GM23338 (cell line): ENCODE measurements around the gene PSMD8. TPM values are rescaled to one million over a fixed set of nuclear protein-coding genes. Genes with fewer than 3 reads are reported as not detected.

Experiments
- ATAC-seq: fragments of 200-7000 bp; cut with Tn5 transposase; 3 replicates; pipeline ENCODE4 v1.9.1; 2020
- DNase-seq: peaks from one replicate; pipeline ENCODE4 v3.0.0-alpha.2; 2015; ENCODE audit warnings: low spot score
- H2AFZ ChIP-seq: fragments of 200-600 bp; sonication (generic); 2 replicates; pipeline ENCODE4 v1.8.0; 2016; ENCODE audit warnings: antibody characterized with exemption, mild to moderate bottlenecking, moderate library complexity
- H3F3A ChIP-seq: fragments of 200-600 bp; sonication (generic); replicated peaks from 2 replicates; pipeline ENCODE4 v1.8.0; 2017; ENCODE audit warnings: antibody characterized with exemption, mixed run types, low read depth
- H3K27ac ChIP-seq: fragments of 200-600 bp; sonication (generic); 2 replicates; pipeline ENCODE4 v1.6.1; 2016; ENCODE audit warnings: low read depth
- H3K27me3 ChIP-seq: fragments of 200-600 bp; sonication (generic); 2 replicates; pipeline ENCODE4 v1.8.0; 2016; ENCODE audit warnings: mild to moderate bottlenecking, mixed run types, moderate library complexity; ENCODE audit not compliant: insufficient read depth
- H3K36me3 ChIP-seq: fragments of 200-600 bp; sonication (generic); 2 replicates; pipeline ENCODE4 v1.8.0; 2016; ENCODE audit warnings: mild to moderate bottlenecking; ENCODE audit not compliant: insufficient read depth
- H3K4me1 ChIP-seq: fragments of 200-600 bp; sonication (generic); 2 replicates; pipeline ENCODE4 v1.8.0; 2016; ENCODE audit warnings: mild to moderate bottlenecking, moderate library complexity; ENCODE audit not compliant: insufficient read depth
- H3K4me2 ChIP-seq: fragments of 200-600 bp; sonication (generic); 2 replicates; pipeline ENCODE4 v1.7.1; 2017; ENCODE audit warnings: mixed run types
- H3K4me3 ChIP-seq: fragments of 200-600 bp; sonication (generic); 2 replicates; pipeline ENCODE4 v1.6.1; 2016; ENCODE audit warnings: mixed run types
- H3K79me2 ChIP-seq: fragments of 200-600 bp; sonication (generic); replicated peaks from 2 replicates; pipeline ENCODE4 v1.8.0; 2017; ENCODE audit warnings: mild to moderate bottlenecking; ENCODE audit not compliant: insufficient read depth
- H3K9me2 ChIP-seq: fragments of 200-600 bp; sonication (generic); 2 replicates; pipeline ENCODE4 v1.8.0; 2017; ENCODE audit not compliant: insufficient read depth
- H4K20me1 ChIP-seq: fragments of 200-600 bp; sonication (generic); replicated peaks from 2 replicates; pipeline ENCODE4 v1.8.0; 2017; ENCODE audit warnings: mild to moderate bottlenecking; ENCODE audit not compliant: insufficient read depth
- H3K27ac Mint-ChIP-seq: 2 replicates; pipeline ENCODE4 v1.8.0; 2020; ENCODE audit warnings: inconsistent platforms, mild to moderate bottlenecking, moderate library complexity, mixed read lengths
- H3K27me3 Mint-ChIP-seq: 3 replicates; pipeline ENCODE4 v1.8.0; 2022; ENCODE audit warnings: low read depth, mild to moderate bottlenecking, moderate library complexity, mixed read lengths, inconsistent platforms; ENCODE audit not compliant: insufficient read depth, poor library complexity
- H3K36me3 Mint-ChIP-seq: 3 replicates; pipeline ENCODE4 v1.8.0; 2021; ENCODE audit warnings: low read depth, mild to moderate bottlenecking, inconsistent platforms, moderate library complexity, mixed read lengths
- H3K4me1 Mint-ChIP-seq: 3 replicates; pipeline ENCODE4 v1.8.0; 2020; ENCODE audit warnings: mild to moderate bottlenecking, inconsistent platforms, mixed read lengths
- H3K4me3 Mint-ChIP-seq: 3 replicates; pipeline ENCODE4 v1.8.0; 2021; ENCODE audit warnings: moderate library complexity, mild to moderate bottlenecking, inconsistent platforms, mixed read lengths
- H3K9me3 Mint-ChIP-seq: 3 replicates; pipeline ENCODE4 v1.8.0; 2020; ENCODE audit warnings: moderate library complexity, mild to moderate bottlenecking, inconsistent platforms, mixed read lengths
- CTCF ChIP-seq, 2 experiments: fragments of 200-600 bp in 1 of 2; sonication (generic) in 1 of 2; conservative IDR thresholded peaks; 2 replicates each; pipeline versions ENCODE4 v1.5.1 to v1.6.1; 2016 to 2017; ENCODE audit warnings: antibody characterized with exemption in 2 of 2, low read depth in 2 of 2, mild to moderate bottlenecking in 2 of 2, moderate library complexity in 1 of 2
- EZH2 ChIP-seq: fragments of 200-600 bp; sonication (generic); IDR thresholded peaks from one replicate; pipeline ENCODE4 v1.8.0; 2017; ENCODE audit warnings: antibody characterized with exemption, mild to moderate bottlenecking, low read depth; ENCODE audit not compliant: unreplicated experiment
- JUNB ChIP-seq: IDR thresholded peaks from one replicate; pipeline ENCODE4 v1.6.1; 2016; ENCODE audit warnings: antibody characterized with exemption; ENCODE audit not compliant: unreplicated experiment
- POLR2AphosphoS5 ChIP-seq: IDR thresholded peaks from 2 replicates; pipeline ENCODE4 v1.6.1; 2016; ENCODE audit warnings: antibody characterized with exemption, low read depth
- REST ChIP-seq: IDR thresholded peaks from one replicate; pipeline ENCODE4 v1.6.1; 2018; ENCODE audit warnings: antibody characterized with exemption; ENCODE audit not compliant: unreplicated experiment
- STAT1 ChIP-seq: IDR thresholded peaks from one replicate; pipeline ENCODE4 v1.6.1; 2016; ENCODE audit warnings: antibody characterized with exemption; ENCODE audit not compliant: unreplicated experiment
- ZNF114 ChIP-seq: fragments of 250-450 bp; sonication (Bioruptor Pico); IDR thresholded peaks from 2 replicates; pipeline ENCODE4 v1.5.0; 2020; ENCODE audit warnings: mild to moderate bottlenecking, moderate library complexity
- ZNF331 ChIP-seq: fragments of 250-450 bp; sonication (Bioruptor Pico); IDR thresholded peaks from 2 replicates; pipeline ENCODE4 v1.5.0; 2020; ENCODE audit warnings: low read depth, mild to moderate bottlenecking, moderate library complexity
- polyA plus RNA-seq: library from polyadenylated mRNA; unstranded; fragments of >200 nt; fragmentation: Nextera tagmentation; extraction: Ambion mirVana; gene quantifications from 2 replicates; pipeline ENCODE4 v1.2.1, GENCODE V29; 2016
- total RNA-seq: library from RNA; depleted of rRNA; stranded (reverse); fragments of >200 nt; shearing (Covaris generic); gene quantifications from 2 replicates; pipeline ENCODE4 v1.2.3, GENCODE V29; 2014
- TF ChIP-seq, protein P1 (sequence below): fragments of 250-450 bp; sonication (Bioruptor Pico); IDR thresholded peaks from 2 replicates; pipeline ENCODE4 v1.5.0; 2020; ENCODE audit warnings: mild to moderate bottlenecking, moderate library complexity
- TF ChIP-seq, protein P2 (sequence below): IDR thresholded peaks from 2 replicates; pipeline ENCODE4 v1.6.1; 2016; ENCODE audit warnings: antibody characterized with exemption

The PSMD8 gene
- total and polyA plus RNA-seq, 2 experiments from 2014 or later = 129 to 241 TPM

- TF ChIP-seq REST = no peak
These were observed 43.5 kb downstream of the PSMD8 start (continued) for GRCh38 chr19:38417544-38418506.

DNA sequence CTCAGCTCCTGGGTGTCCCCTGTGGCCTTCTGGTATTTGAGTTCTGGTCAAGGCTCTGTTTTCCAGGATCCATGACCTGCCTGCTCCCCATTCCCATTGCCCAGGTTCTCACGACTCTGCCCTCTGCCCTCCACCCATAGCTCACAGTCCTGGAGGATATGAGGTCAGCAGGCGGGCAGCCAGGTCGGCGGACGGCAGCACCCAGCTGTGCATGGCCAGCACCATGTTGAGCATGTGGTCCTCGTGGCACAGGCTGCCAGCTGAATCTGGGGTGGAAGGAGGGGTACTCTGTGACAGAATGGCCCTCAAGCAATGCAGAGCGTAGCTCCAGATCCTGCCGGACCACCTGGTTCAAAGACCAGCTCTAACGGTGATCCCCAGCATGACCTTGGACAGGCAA, 46.6 kb downstream of the PSMD8 start:
- no peak overlapping the region for H3K27ac ChIP-seq
- no peak for ATAC-seq
- 0 out of 2 replicates have a peak, but pooled peaks cover 22% of the 10 kb centered on the region for H3F3A ChIP-seq
- TF ChIP-seq ZNF331 (CRISPR knock-in tag) (no peak), JUNB (no peak), ZNF114 (CRISPR knock-in tag) (no peak), CTCF (conservative IDR thresholded peaks at IDR 0.05; ENCODE audit: low read depth in 2 of 2) (no peak), EZH2 (no peak), STAT1 (no peak), POLR2AphosphoS5 (no peak)
- TF ChIP-seq, protein P1, sequence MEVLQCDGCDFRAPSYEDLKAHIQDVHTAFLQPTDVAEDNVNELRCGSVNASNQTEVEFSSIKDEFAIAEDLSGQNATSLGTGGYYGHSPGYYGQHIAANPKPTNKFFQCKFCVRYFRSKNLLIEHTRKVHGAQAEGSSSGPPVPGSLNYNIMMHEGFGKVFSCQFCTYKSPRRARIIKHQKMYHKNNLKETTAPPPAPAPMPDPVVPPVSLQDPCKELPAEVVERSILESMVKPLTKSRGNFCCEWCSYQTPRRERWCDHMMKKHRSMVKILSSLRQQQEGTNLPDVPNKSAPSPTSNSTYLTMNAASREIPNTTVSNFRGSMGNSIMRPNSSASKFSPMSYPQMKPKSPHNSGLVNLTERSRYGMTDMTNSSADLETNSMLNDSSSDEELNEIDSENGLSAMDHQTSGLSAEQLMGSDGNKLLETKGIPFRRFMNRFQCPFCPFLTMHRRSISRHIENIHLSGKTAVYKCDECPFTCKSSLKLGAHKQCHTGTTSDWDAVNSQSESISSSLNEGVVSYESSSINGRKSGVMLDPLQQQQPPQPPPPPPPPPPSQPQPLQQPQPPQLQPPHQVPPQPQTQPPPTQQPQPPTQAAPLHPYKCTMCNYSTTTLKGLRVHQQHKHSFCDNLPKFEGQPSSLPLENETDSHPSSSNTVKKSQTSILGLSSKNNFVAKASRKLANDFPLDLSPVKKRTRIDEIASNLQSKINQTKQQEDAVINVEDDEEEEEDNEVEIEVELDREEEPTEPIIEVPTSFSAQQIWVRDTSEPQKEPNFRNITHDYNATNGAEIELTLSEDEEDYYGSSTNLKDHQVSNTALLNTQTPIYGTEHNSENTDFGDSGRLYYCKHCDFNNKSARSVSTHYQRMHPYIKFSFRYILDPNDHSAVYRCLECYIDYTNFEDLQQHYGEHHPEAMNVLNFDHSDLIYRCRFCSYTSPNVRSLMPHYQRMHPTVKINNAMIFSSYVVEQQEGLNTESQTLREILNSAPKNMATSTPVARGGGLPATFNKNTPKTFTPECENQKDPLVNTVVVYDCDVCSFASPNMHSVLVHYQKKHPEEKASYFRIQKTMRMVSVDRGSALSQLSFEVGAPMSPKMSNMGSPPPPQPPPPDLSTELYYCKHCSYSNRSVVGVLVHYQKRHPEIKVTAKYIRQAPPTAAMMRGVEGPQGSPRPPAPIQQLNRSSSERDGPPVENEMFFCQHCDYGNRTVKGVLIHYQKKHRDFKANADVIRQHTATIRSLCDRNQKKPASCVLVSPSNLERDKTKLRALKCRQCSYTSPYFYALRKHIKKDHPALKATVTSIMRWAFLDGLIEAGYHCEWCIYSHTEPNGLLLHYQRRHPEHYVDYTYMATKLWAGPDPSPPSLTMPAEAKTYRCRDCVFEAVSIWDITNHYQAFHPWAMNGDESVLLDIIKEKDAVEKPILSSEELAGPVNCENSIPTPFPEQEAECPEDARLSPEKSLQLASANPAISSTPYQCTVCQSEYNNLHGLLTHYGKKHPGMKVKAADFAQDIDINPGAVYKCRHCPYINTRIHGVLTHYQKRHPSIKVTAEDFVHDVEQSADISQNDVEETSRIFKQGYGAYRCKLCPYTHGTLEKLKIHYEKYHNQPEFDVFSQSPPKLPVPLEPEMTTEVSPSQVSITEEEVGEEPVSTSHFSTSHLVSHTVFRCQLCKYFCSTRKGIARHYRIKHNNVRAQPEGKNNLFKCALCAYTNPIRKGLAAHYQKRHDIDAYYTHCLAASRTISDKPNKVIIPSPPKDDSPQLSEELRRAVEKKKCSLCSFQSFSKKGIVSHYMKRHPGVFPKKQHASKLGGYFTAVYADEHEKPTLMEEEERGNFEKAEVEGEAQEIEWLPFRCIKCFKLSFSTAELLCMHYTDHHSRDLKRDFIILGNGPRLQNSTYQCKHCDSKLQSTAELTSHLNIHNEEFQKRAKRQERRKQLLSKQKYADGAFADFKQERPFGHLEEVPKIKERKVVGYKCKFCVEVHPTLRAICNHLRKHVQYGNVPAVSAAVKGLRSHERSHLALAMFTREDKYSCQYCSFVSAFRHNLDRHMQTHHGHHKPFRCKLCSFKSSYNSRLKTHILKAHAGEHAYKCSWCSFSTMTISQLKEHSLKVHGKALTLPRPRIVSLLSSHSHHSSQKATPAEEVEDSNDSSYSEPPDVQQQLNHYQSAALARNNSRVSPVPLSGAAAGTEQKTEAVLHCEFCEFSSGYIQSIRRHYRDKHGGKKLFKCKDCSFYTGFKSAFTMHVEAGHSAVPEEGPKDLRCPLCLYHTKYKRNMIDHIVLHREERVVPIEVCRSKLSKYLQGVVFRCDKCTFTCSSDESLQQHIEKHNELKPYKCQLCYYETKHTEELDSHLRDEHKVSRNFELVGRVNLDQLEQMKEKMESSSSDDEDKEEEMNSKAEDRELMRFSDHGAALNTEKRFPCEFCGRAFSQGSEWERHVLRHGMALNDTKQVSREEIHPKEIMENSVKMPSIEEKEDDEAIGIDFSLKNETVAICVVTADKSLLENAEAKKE (CRISPR knock-in tag) = no peak
- TF ChIP-seq, protein P2, sequence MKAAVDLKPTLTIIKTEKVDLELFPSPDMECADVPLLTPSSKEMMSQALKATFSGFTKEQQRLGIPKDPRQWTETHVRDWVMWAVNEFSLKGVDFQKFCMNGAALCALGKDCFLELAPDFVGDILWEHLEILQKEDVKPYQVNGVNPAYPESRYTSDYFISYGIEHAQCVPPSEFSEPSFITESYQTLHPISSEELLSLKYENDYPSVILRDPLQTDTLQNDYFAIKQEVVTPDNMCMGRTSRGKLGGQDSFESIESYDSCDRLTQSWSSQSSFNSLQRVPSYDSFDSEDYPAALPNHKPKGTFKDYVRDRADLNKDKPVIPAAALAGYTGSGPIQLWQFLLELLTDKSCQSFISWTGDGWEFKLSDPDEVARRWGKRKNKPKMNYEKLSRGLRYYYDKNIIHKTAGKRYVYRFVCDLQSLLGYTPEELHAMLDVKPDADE = no peak

More for the DNA sequence above, 46.6 kb downstream of the PSMD8 start:
- Mint-ChIP-seq H3K9me3 (no peaks in the 10 kb centered on the region), H3K27ac (no peak overlapping the region), H3K27me3 (peaks cover 29% of the 10 kb centered on the region), H3K4me3 (no peak overlapping the region), H3K36me3 (no peaks in the 10 kb centered on the region; the same call in 2 of the 3 replicates), H3K4me1 (peaks cover 15% of the 10 kb centered on the region)
- no peak for DNase-seq
- Histone ChIP-seq H3K4me2 (no peak overlapping the region), H3K27me3 (peaks cover 10% of the 10 kb centered on the region; the same call in 1 of the 2 replicates), H3K9me2 (no peaks in the 10 kb centered on the region), H3K79me2 (no peaks in the 10 kb centered on the region), H3K4me3 (no peak overlapping the region), H4K20me1 (no peaks in the 10 kb centered on the region), H3K4me1 (peaks cover 14% of the 10 kb centered on the region; the same call in 1 of the 2 replicates), H2AFZ (no peak overlapping the region), H3K36me3 (no peaks in the 10 kb centered on the region)
